HG03558 (cell line): ENCODE results near the gene SPA17.

Experiments used
- ATAC-seq: cut with Tn5 transposase; IDR thresholded peaks from one replicate; pipeline ENCODE4 v1.9.1; 2021; ENCODE audit warnings: moderate number of reproducible peaks; ENCODE audit not compliant: unreplicated experiment; ENCODE audit errors: extremely low read depth

The SPA17 gene

DNA sequence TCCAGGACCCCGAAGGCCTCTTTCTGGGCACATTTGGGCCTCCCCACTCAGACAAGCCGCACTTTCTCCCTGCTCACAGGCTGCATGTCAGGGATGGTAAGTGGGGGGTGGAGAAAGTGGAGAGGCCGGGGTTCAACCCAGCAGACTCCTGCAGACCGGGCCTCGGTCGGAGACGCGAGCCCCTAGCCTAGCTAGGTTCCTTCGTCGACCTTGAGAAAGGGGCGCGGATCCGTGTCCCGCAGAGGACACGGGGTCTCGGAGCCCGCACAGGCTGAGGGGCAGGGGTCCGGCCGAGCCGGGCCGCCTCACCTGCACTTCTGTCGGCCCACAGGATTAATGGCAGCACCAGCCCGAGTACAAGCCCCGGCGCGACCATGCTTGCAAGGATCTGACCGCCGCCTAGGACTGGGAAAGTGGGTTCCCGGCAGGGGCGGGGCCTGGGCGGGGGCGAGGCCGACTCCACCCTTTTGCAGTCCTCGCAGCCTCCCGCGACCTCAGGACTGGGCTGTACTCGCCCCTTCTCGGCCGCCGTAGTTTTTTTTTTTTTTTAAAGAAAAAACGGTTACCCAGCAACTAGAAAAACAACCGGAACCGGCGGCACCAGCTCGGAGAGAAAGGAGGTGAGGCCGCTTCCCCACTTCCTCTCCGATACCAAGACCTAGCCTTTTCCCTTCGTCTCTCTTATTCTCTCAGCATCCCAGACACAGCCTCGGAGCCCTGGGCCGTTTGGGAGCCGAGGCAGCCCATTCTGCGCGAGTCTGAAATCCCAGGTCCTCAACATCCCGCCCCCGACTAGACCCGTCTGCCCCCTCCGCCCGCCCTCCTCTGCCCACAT is at the start of gene SPA17, which contains the start of gene SIAE:
TSS of gene SPA17 (plus strand) at position 572 of the 835 bp plus-strand sequence. CDS start 1,361 bp downstream, outside the sequence.
TSS of gene SIAE (minus strand) at position 407 of the 835 bp plus-strand sequence. CDS start at position 376, 31 bp downstream.
- ATAC-seq = peak; percentile 65

DNA sequence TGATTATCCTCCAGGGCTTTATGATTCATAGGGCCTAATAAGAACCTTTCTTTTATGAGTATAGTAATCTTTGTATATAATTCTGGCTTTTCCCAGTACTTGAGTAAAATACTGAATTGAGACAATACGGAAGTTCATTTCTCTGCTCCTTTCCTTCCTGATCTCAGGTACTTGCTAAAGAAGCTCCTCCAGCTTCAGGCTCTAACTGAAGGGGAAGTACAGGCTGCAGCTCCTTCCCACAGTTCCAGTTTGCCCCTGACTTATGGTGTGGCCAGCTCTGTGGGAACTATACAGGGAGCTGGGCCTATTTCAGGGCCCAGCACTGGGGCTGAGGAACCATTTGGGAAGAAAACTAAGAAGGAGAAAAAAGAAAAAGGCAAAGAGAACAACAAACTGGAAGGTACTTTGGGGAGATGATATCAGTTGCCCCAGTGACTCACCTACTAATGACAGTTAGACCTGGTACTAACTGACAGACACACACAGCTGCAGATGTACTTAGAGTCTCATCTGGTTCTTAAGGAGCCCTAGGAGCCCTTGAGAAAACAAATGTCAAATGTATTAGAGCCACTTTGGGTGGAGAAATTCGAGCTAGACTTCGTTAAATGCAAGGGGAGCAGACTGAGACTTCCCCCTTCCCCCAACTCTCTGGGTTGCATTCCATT is 48.1 kb upstream of the SPA17 start:
- ATAC-seq = no peak

GRCh38 chr11:124627546-124627945 is 46.2 kb upstream of the SPA17 start:
- no peak for ATAC-seq

GRCh38 chr11:124629961-124630360 is 43.7 kb upstream of the SPA17 start:
- ATAC-seq = no peak

DNA sequence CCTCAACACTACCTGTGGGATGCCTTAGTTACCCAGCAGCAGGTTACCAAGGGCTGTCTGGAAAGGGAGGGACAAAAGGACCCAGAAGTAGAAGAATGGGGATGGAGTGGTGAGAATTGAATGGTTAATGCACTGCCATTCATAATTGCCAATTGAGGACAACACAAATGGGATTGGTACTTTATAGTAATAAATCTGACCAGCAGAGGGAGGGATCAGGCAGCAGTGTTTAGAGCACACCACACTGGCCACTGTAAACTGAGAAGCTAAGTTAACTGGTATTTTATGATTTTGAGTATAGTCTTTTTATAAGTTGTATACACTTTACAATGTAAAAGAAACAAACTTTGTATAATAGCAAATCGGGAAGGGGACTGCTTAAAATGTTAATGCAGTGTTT is 40.3 kb upstream of the SPA17 start:
- ATAC-seq = no peak

- no peak for ATAC-seq
These were observed 37.8 kb upstream of the SPA17 start for GRCh38 chr11:124635932-124636331.

- no peak for ATAC-seq
These were observed 35.2 kb upstream of the SPA17 start for GRCh38 chr11:124638500-124638899.

DNA sequence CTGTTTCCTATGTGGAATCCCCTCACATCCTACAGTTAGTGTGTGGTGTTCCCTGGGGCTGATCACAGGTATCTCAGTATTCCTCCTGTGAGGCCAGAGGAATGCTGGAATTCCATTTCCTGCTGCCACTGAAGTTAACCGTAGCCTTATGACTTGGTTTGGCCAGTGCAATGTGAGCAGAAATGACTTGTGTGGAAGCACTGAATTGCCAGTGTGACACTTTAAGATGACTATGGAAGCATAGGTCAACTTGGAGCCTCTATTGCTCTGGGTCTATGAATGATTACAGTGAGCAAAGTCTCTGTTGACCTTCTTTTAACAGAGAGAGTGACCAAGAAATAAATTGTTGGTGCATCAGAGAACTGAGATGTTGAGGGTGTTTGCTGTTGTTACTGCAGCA is 34.5 kb upstream of the SPA17 start:
- no peak for ATAC-seq

- no peak for ATAC-seq
These were observed 33.0 kb upstream of the SPA17 start for GRCh38 chr11:124640666-124641065.

DNA sequence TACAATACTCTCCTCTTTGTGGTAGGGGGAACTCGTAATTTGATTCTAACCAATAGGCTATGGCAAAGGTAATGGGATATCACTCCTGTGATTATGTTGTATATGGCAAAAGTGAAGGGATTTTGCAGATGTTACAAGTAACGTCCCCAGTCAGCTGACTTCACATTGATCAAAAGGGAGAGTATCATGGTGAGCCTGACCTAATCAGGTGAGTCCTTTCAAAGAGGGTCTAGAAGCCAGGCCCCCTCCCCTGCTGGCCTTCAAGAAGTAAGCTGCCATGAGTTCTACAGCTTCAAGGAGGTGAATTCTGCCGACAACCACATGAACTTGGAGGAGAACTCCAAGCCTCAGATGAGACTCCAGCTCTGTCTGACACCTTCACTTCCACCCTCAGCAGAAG is 31.1 kb upstream of the SPA17 start:
- ATAC-seq = no peak

DNA sequence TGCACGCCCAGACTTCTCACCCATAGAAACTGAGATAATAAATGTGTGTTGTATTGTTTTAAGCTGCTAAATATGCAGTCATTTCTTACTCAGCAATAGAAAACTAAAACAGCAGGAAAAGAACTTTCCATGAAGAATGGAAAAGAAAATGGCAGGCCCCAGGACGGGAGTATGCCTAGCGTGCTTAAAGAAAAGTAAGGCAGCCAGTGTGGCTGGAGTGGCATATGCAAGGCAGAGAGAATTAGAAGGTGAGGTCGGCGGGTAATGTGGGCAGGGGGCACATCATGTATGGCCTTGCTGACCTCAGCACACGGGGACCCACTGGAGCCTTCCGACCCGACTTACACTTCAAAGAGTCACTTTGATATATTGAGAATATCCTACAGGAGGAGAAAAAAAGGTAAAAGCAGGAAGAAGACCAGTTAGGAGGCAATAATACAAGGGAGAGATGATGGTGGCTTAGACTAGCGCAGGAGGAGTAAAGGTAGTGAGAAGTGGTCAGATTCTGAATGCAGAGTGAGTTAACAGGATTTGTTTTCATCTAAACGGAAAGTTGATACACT is 30.6 kb upstream of the SPA17 start:
- ATAC-seq = no peak

DNA sequence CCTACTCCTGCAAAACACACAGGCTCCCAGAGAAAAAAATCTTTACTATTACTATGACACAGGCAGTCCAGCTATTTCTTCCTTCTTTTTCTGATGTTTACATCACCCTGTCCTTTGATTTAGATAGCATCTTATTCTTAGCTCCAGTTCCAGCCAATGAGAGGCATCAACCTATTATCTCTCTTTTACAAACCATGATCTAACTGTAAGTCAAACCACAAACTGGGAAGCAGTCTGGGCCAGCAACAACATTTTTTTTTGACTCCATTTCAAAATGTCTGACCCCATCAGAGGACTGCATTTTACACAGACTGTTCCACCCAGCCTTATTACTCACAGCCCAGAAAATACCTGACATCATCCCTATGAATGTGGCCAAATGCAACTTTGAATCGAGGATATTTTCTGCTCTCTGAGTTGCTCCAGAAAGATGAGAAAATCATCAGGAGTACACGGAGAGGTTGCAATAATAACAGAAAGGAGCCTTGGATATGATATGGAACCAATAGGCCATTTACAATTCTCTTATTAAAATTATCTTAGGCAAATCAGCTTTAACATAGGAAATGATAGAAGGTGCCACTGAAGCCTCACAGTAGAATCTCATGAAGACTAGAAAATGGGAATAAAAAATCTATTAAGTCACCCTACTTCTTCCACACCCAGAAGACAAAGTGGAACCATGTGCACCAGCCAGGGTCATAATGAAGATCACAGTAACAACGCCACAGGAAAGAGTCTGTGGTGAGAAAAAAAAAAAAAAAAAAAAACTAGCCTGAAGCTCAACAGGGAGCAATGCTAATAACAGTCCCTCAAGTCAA is 29.9 kb upstream of the SPA17 start:
- ATAC-seq = no peak

GRCh38 chr11:124644426-124645280 is 29.1 kb upstream of the SPA17 start:
- ATAC-seq = no peak

- ATAC-seq = no peak
These were observed 27.6 kb upstream of the SPA17 start for GRCh38 chr11:124646148-124646547.

DNA sequence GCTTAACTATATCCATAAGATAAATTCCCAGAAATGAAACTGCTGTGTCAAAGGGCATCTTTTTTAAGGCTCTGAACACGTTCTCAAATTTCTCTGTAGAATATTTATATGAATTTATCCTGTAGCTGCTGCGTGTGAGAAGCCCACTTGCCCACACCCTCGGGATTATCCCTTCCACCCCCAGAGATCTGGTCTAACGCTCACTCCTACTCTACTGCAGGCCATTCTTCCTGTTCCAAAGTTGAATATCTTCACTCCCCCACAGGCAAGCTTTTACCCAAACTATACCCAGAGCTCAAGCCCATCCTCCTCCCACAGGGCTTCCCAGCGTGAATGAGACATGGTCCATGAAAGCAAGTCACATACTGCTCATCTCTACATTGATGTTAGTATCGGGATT is 25.1 kb upstream of the SPA17 start:
- ATAC-seq = no peak

DNA sequence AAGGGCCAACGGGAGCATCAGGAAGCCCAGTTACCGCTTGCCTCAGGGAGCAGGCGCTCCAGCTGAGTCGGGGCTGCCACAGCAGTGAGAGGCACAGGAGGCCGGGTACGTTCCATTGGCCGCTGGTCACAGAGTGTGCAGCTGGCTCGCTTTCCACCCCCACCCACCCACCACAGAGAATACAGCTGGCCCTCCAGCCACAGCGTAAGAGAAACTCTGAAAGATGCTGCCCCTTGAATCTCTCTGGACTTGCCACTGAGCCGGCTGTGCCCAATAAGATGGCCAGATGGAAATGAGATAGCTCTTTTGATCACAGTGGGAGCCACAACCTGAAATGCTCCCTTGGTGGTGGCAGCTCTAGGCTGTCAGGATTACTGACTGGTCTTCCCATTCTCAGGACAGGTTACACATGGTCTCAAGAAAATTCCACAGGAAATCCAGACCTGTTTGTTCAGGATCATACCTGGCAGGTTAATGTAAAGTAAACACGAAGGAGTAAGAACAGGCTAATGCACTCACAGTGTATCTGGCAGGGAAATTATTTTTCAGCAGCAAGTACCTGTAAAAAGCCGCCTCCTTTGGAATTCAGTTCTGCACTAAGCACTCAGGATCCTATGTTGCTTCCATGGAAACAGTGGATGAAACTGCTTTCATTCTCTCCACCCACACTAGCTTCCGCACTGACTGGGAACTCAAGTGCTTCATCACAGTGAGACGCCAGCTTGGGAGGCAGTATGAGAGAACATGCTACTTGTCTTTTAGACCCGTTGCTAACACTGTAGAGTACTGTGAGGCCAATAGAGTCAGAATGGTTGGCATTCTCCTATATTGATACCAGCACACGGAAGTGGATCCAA is 16.7 kb upstream of the SPA17 start:
- no peak for ATAC-seq

- ATAC-seq = no peak
These were observed 15.8 kb upstream of the SPA17 start for GRCh38 chr11:124657904-124658303.

- no peak for ATAC-seq
These were observed 15.2 kb upstream of the SPA17 start for GRCh38 chr11:124658501-124658900.

- no peak for ATAC-seq
These were observed 14.7 kb upstream of the SPA17 start for GRCh38 chr11:124658986-124659385.
